ENCODE results near the gene ACOXL.

- TF ChIP-seq CTCF (IDR thresholded peaks at IDR 0.05) (no peak), POLR2A (IDR thresholded peaks at IDR 0.05) (no peak)
These were observed 201.0 kb downstream of the ACOXL start for GRCh38 chr2:110933420-110933819.
